Mucosa of descending colon (tissue), 3 donors: ENCODE results near the gene SNX19. TPM values are rescaled to one million over a fixed set of nuclear protein-coding genes. Genes with fewer than 3 reads are reported as not detected.

Source experiments
- ATAC-seq: fragments of 200-7000 bp; cut with Tn5 transposase; one replicate; pipeline ENCODE4 v1.9.1; 2020; ENCODE audit warnings: mild to moderate bottlenecking, moderate library complexity
- DNase-seq, 3 donors: peaks; one replicate each; pipeline ENCODE4 v3.0.0-alpha.2; 2020
- H3K36me3 ChIP-seq: fragments of 200-600 bp; one replicate; pipeline ENCODE4 v1.8.0; 2021; ENCODE audit warnings: low read depth, mild to moderate bottlenecking
- H3K4me1 ChIP-seq: fragments of 200-600 bp; one replicate; pipeline ENCODE4 v1.8.0; 2021; ENCODE audit warnings: low read depth, mild to moderate bottlenecking
- H3K4me3 ChIP-seq: fragments of 200-600 bp; one replicate; pipeline ENCODE4 v1.8.0; 2021; ENCODE audit warnings: mild to moderate bottlenecking
- H3K9me3 ChIP-seq: fragments of 200-600 bp; one replicate; pipeline ENCODE4 v1.8.0; 2021; ENCODE audit warnings: mild to moderate bottlenecking
- CTCF ChIP-seq: fragments of 200-600 bp; IDR thresholded peaks from one replicate; pipeline ENCODE4 v1.8.0; 2022; ENCODE audit warnings: antibody characterized with exemption, mild to moderate bottlenecking
- intact Hi-C, 2 donors: fragments of 100-400 bp; cut with DNase I in 1 of 2; cut with micrococcal nuclease in 1 of 2; formaldehyde crosslinking; loops; one replicate each; pipeline versions ENCODE4 v1.11.0 to v1.11.1; 2022; cut with DNase I, micrococcal nuclease
- total RNA-seq, 3 donors: library from RNA; stranded (reverse); fragmentation: NEBNext Ultra II Directional in 2 of 3; extraction: Animal tissue kit (Norgen Biotek cat#: 25700) in 2 of 3; gene quantifications; one replicate each; pipeline versions ENCODE4 v1.2.1 to v1.2.4, GENCODE V29; 2021 to 2023
- donor health status: DM: no; HTN: no; CAD: no; lungs with moderate emphysema.
- donor health status: DM: no; HTN: no; CAD: no.
- donor health status: DM: no; HTN: yes; CAD: no.

The SNX19 gene
- total RNA-seq, 3 donors from 2014 or later, result 53.1 to 87.5 (median 76.7) TPM

DNA sequence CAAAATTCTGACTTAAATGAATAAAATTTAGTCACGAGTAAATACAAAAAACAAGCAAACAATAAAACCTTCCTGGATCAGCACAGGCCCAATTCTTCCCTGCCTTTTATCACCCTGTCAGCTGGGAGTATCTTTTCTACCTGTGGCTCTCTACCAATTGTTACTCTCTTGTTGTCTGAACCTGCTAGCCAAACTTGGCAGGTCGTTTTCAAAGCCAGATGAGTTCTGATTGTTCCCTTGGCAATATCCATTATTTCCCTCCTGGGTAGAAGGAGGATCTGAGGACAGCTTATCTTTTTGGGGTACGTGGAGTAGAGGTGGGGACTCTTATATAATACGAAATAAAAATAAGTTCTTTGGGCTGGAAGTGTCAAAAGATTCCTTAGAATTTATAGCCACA, 40.2 kb downstream of the SNX19 start:
- Histone ChIP-seq H3K36me3 (no peaks in the 10 kb centered on the region), H3K4me3 (no peak overlapping the region), H3K4me1 (no peaks in the 10 kb centered on the region), H3K9me3 (no peaks in the 10 kb centered on the region)
- TF ChIP-seq CTCF, result no peak
- intact Hi-C loops, result no loop called here
- no peak for ATAC-seq
- no peak for DNase-seq

GRCh38 chr11:130874955-130875531, 41.2 kb downstream of the SNX19 start:
- TF ChIP-seq CTCF, result no peak
- DNase-seq, result no peak
- H3K36me3 ChIP-seq, result no peaks in the 10 kb centered on the region
- no peaks in the 10 kb centered on the region for H3K9me3 ChIP-seq
- ATAC-seq, result no peak
- intact Hi-C loops, result no loop called here
- H3K4me3 ChIP-seq, result no peak overlapping the region
- no peaks in the 10 kb centered on the region for H3K4me1 ChIP-seq

DNA sequence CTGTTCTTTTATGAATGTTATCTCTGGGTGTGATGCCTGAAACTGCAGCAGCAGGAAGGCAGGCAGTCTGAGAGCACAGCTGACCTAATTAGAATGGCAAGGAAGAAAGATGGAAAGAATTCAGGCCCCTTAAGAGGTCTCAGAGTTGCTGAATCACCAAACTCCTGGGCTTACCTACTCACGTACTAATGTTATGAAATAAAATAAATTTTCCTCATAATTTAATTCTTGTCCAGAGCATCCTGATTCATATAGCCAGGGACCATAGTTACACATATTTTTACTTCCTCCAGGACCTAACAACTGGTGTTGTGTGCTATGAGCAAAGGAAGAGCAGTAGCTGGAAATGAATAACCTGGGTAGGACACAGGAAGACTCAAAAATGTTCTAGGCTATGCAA, 41.9 kb downstream of the SNX19 start:
- ATAC-seq (no peak), DNase-seq (no peak)
- no peak for TF ChIP-seq CTCF
- Histone ChIP-seq H3K4me3 (no peak overlapping the region), H3K4me1 (no peaks in the 10 kb centered on the region), H3K36me3 (no peaks in the 10 kb centered on the region), H3K9me3 (no peaks in the 10 kb centered on the region)
- intact Hi-C loops, result no loop called here

DNA sequence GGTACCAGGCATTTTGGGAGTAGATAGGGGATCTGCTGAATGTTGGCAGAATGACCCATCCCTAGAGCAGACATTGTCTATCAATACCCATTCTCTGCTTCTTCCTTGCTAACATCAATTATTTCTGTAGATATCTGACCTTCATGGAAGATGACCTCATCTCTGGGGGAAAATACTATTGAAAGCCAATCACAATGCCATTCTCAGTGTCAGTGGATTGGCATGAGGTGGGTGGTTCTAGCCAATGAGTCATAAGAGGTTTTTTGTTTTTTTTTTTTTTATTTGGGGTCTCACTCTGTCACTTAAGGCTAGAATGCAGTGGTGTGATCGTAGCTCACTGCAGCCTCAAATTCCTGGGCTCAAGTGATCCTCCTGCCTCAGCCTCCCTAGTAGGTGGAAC, 42.5 kb downstream of the SNX19 start:
- DNase-seq (no peak), ATAC-seq (no peak)
- no peak overlapping the region for H3K4me3 ChIP-seq
- no peaks in the 10 kb centered on the region for H3K4me1 ChIP-seq
- intact Hi-C loops, result no loop called here
- no peaks in the 10 kb centered on the region for H3K9me3 ChIP-seq
- no peaks in the 10 kb centered on the region for H3K36me3 ChIP-seq
- no peak for TF ChIP-seq CTCF

- Histone ChIP-seq H3K9me3 (no peaks in the 10 kb centered on the region), H3K4me3 (no peak overlapping the region), H3K36me3 (no peaks in the 10 kb centered on the region), H3K4me1 (no peaks in the 10 kb centered on the region)
- peak; percentile 8 for ATAC-seq
- intact Hi-C loops, result no loop called here
- DNase-seq, result no peak
- TF ChIP-seq CTCF, result no peak
Measured at GRCh38 chr11:130872981-130873380, 43.3 kb downstream of the SNX19 start.

DNA sequence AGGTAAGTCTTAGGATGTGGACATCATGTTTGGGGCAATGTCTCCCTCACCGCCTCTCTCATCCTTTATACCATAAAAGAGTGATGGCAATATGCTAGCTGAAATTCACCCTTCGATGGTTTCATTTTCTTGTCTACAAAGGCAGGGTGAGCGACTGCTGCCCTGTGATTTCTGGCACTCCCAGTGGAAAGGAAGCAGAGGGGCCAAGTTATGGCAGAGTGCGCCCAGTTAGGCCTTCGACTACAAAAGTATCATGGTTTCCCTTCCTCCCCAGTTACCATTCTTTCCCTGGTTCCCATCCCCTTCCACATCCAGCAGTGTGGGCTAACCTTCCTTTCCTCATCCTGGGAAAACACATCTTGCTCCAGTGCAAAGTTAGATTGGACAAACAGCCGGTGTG, 43.8 kb downstream of the SNX19 start:
- no peaks in the 10 kb centered on the region for H3K9me3 ChIP-seq
- DNase-seq, result no peak
- no peak overlapping the region for H3K4me3 ChIP-seq

More for the DNA sequence above, 43.8 kb downstream of the SNX19 start:
- no peak for TF ChIP-seq CTCF
- no peak for ATAC-seq
- Histone ChIP-seq H3K36me3 (no peaks in the 10 kb centered on the region), H3K4me1 (no peaks in the 10 kb centered on the region)
- intact Hi-C loops, result no loop called here
